Upper lobe of left lung (tissue), 6 donors: Measurements from ENCODE around the gene YLPM1. TPM values are rescaled to one million over a fixed set of nuclear protein-coding genes. Genes with fewer than 3 reads are reported as not detected.

Source experiments
- ATAC-seq, 2 donors: fragments of 200-7000 bp; cut with Tn5 transposase; one replicate each; pipeline ENCODE4 v1.9.1; 2022; ENCODE audit warnings: mild to moderate bottlenecking in 2 of 2, moderate library complexity in 2 of 2; ENCODE audit not compliant: low FRiP score in 2 of 2
- DNase-seq, 2 donors: peaks; one replicate each; pipeline ENCODE4 v3.0.0-alpha.2; 2019 to 2020
- H3K27ac ChIP-seq, 4 donors: fragments of 200-600 bp; sonication (generic); one replicate each; pipeline ENCODE4 v1.5.1; 2016 to 2019
- H3K27me3 ChIP-seq, 4 donors: fragments of 200-600 bp; sonication (generic); one replicate each; pipeline ENCODE4 v1.5.1; 2017 to 2019
- H3K36me3 ChIP-seq, 4 donors: fragments of 200-600 bp; sonication (generic); one replicate each; pipeline ENCODE4 v1.5.1; 2016 to 2019
- H3K4me1 ChIP-seq, 4 donors: fragments of 200-600 bp; sonication (generic); one replicate each; pipeline ENCODE4 v1.5.1; 2018 to 2019
- H3K4me3 ChIP-seq, 4 donors: fragments of 200-600 bp; sonication (generic); one replicate each; pipeline ENCODE4 v1.5.1; 2017 to 2019; ENCODE audit warnings: mild to moderate bottlenecking in 2 of 4, moderate library complexity in 1 of 4
- H3K9me3 ChIP-seq, 4 donors: fragments of 200-600 bp; sonication (generic); one replicate each; pipeline ENCODE4 v1.5.1; 2018 to 2019
- CTCF ChIP-seq, 6 experiments: fragments of 450-650 bp in 4 of 6; fragments of 200-600 bp in 2 of 6; sonication (generic) in 2 of 6; IDR thresholded peaks; one replicate each; pipeline ENCODE4 v1.5.1; 2016 to 2019; ENCODE audit warnings: antibody characterized with exemption in 6 of 6
- EP300 ChIP-seq, 4 donors: sonication (generic); formaldehyde crosslinking; IDR thresholded peaks; one replicate each; pipeline ENCODE4 v1.5.1; 2017; ENCODE audit warnings: antibody characterized with exemption in 4 of 4, control low read depth in 2 of 4
- POLR2A ChIP-seq, 4 donors: fragments of 450-650 bp; IDR thresholded peaks; one replicate each; pipeline ENCODE4 v1.5.1; 2016 to 2017; ENCODE audit warnings: antibody characterized with exemption in 4 of 4, mild to moderate bottlenecking in 2 of 4
- POLR2AphosphoS5 ChIP-seq, 2 donors: sonication (generic); formaldehyde crosslinking; IDR thresholded peaks; one replicate each; pipeline ENCODE4 v1.5.1; 2017; ENCODE audit warnings: antibody characterized with exemption in 2 of 2
- WGBS, 2 donors: methylation state at CpG; one replicate each; pipeline ENCODE4 v1.1.5; 2017 to 2018; 5-methylcytosine and 5-hydroxymethylcytosine counted together
- total RNA-seq, 6 donors: library from RNA; depleted of rRNA in 4 of 6; stranded (reverse); fragments of >200 nt in 4 of 6; gene quantifications; one replicate each; pipeline versions ENCODE4 v1.1.0 to v1.2.1, GENCODE V29; 2016 to 2021
- donor health status: DM: no; HTN: no; CAD: no; lungs with moderate emphysema.
- donor health status: DM: no; HTN: yes; CAD: no; lungs with severe emphysema.

YLPM1 gene
- total RNA-seq, 6 donors from 2014 or later = 38.8 to 85.9 (median 45.6) TPM

GRCh38 chr14:74799765-74800164, 36.6 kb downstream of the YLPM1 start:
- no peak for TF ChIP-seq POLR2AphosphoS5 (IDR thresholded peaks at IDR 0.05)
- no peak for TF ChIP-seq POLR2A (IDR thresholded peaks at IDR 0.05)
- no peak for TF ChIP-seq CTCF (IDR thresholded peaks at IDR 0.05)
- TF ChIP-seq EP300 (IDR thresholded peaks at IDR 0.05) = no peak
- no peaks in the 10 kb centered on the region for H3K27me3 ChIP-seq
- H3K4me1 ChIP-seq = peaks cover 0 to 5% (median 2%) of the 10 kb centered on the region in 4 donors
- no peaks in the 10 kb centered on the region for H3K9me3 ChIP-seq
- DNase-seq (no peak), ATAC-seq (no peak)
- H3K36me3 ChIP-seq = peaks cover 4 to 50% (median 31%) of the 10 kb centered on the region in 4 donors
- H3K27ac ChIP-seq = no peak overlapping the region
- H3K4me3 ChIP-seq = no peak overlapping the region

GRCh38 chr14:74800780-74801179, 37.7 kb downstream of the YLPM1 start:
- Histone ChIP-seq H3K4me1 (peaks cover 0 to 3% (median 0%) of the 10 kb centered on the region in 4 donors), H3K27me3 (no peaks in the 10 kb centered on the region), H3K27ac (no peak overlapping the region), H3K36me3 (peaks cover 4 to 59% (median 35%) of the 10 kb centered on the region in 4 donors), H3K9me3 (no peaks in the 10 kb centered on the region), H3K4me3 (no peak overlapping the region)
- WGBS, 2 donors = 78 to 83% methylated on average over 3 of the region's 3 CpGs
- no peak for ATAC-seq
- no peak for DNase-seq
- TF ChIP-seq POLR2AphosphoS5 (IDR thresholded peaks at IDR 0.05) (no peak), EP300 (IDR thresholded peaks at IDR 0.05) (no peak), CTCF (IDR thresholded peaks at IDR 0.05) (no peak), POLR2A (IDR thresholded peaks at IDR 0.05) (no peak)

GRCh38 chr14:74801396-74801795, 38.3 kb downstream of the YLPM1 start:
- Histone ChIP-seq H3K4me1 (no peaks in the 10 kb centered on the region), H3K27ac (no peak overlapping the region), H3K27me3 (no peaks in the 10 kb centered on the region), H3K9me3 (no peaks in the 10 kb centered on the region), H3K4me3 (no peak overlapping the region), H3K36me3 (peaks cover 4 to 59% (median 38%) of the 10 kb centered on the region in 4 donors)
- no peak for DNase-seq
- ATAC-seq = no peak
- TF ChIP-seq CTCF (IDR thresholded peaks at IDR 0.05) = no peak
- TF ChIP-seq POLR2A (IDR thresholded peaks at IDR 0.05) = no peak
- TF ChIP-seq EP300 (IDR thresholded peaks at IDR 0.05) = no peak
- no peak for TF ChIP-seq POLR2AphosphoS5 (IDR thresholded peaks at IDR 0.05)
- WGBS, 2 donors = 83 to 89% methylated on average over 3 of the region's 3 CpGs

GRCh38 chr14:74804219-74804825, 41.2 kb downstream of the YLPM1 start:
- Histone ChIP-seq H3K27me3 (no peaks in the 10 kb centered on the region), H3K36me3 (peaks cover 4 to 59% (median 28%) of the 10 kb centered on the region in 4 donors), H3K4me3 (no peak overlapping the region), H3K27ac (no peak overlapping the region), H3K4me1 (no peaks in the 10 kb centered on the region), H3K9me3 (no peaks in the 10 kb centered on the region)
- no peak for ATAC-seq
- no peak for DNase-seq
- 85 to 96% methylated on average over 4 of the region's 4 CpGs for WGBS, 2 donors
- TF ChIP-seq EP300 (IDR thresholded peaks at IDR 0.05) (no peak), CTCF (IDR thresholded peaks at IDR 0.05) (peak; percentile 29 to 61 (median 35))
